Karpas-422 (cell line): ENCODE results near the gene DRC1. TPM values are rescaled to one million over a fixed set of nuclear protein-coding genes. Genes with fewer than 3 reads are reported as not detected.
A peak's percentile ranks its signal among the peaks of the same experiment; 100 is the strongest.
"Not testable (repeated sequence)": the region's sequence is repeated elsewhere in the genome, so short reads cannot be mapped to it uniquely, and the experiment has no call there.

ENCODE experiments used
- DNase-seq: peaks from one replicate; pipeline ENCODE4 v3.0.0-alpha.2; 2015
- H2AFZ ChIP-seq: fragments of 200-600 bp; sonication (generic); 2 replicates; pipeline ENCODE4 v1.6.1; 2014; ENCODE audit warnings: antibody characterized with exemption, low read length, mixed read lengths
- H3K27ac ChIP-seq: fragments of 200-600 bp; sonication (generic); 2 replicates; pipeline ENCODE4 v1.5.1; 2014; ENCODE audit warnings: mild to moderate bottlenecking, low read length, moderate library complexity
- H3K27me3 ChIP-seq: fragments of 200-600 bp; sonication (generic); 2 replicates; pipeline ENCODE4 v1.6.1; 2014; ENCODE audit warnings: low read length, mixed read lengths
- H3K36me3 ChIP-seq: fragments of 200-600 bp; sonication (generic); 2 replicates; pipeline ENCODE4 v1.6.1; 2014; ENCODE audit warnings: low read length, mixed read lengths; ENCODE audit not compliant: insufficient read depth
- H3K4me1 ChIP-seq: fragments of 200-600 bp; sonication (generic); 2 replicates; pipeline ENCODE4 v1.6.1; 2014; ENCODE audit warnings: mild to moderate bottlenecking, low read length, mixed read lengths
- H3K4me2 ChIP-seq: fragments of 200-600 bp; sonication (generic); 2 replicates; pipeline ENCODE4 v1.6.1; 2014; ENCODE audit warnings: low read length, low read depth, mild to moderate bottlenecking; ENCODE audit not compliant: poor library complexity, severe bottlenecking
- H3K4me3 ChIP-seq: fragments of 200-600 bp; sonication (generic); 2 replicates; pipeline ENCODE4 v1.5.1; 2014; ENCODE audit warnings: mild to moderate bottlenecking, antibody characterized with exemption, low read length, mixed read lengths
- H3K79me2 ChIP-seq: fragments of 200-600 bp; sonication (generic); 2 replicates; pipeline ENCODE4 v1.6.1; 2014; ENCODE audit warnings: mild to moderate bottlenecking, low read length, mixed read lengths
- H3K9ac ChIP-seq: fragments of 200-600 bp; sonication (generic); 2 replicates; pipeline ENCODE4 v1.6.0; 2014; ENCODE audit warnings: low read length
- H3K9me2 ChIP-seq: fragments of 200-600 bp; sonication (generic), shearing (Covaris generic); replicated peaks from 2 replicates; pipeline ENCODE4 v1.6.0; 2014; ENCODE audit warnings: mild to moderate bottlenecking, low read length, moderate library complexity; ENCODE audit not compliant: insufficient read depth
- H3K9me3 ChIP-seq: fragments of 300-700, 200-600 bp; sonication (generic); 2 replicates; pipeline ENCODE4 v1.6.1; 2014; ENCODE audit warnings: low read length, mixed read lengths
- H4K20me1 ChIP-seq: fragments of 200-600 bp; sonication (generic); 2 replicates; pipeline ENCODE4 v1.6.1; 2014; ENCODE audit warnings: mild to moderate bottlenecking, antibody characterized with exemption, low read length, low read depth; ENCODE audit not compliant: insufficient read depth
- total RNA-seq: library from RNA; depleted of rRNA; stranded (reverse); fragments of >200 nt; shearing (Covaris generic); gene quantifications from 2 replicates; pipeline ENCODE4 v1.2.3, GENCODE V29; 2014; ENCODE audit warnings: low replicate concordance; rRNA removed

DRC1 gene
- not detected in 2 replicates for total RNA-seq

- no peaks in the 10 kb centered on the region for H3K27me3 ChIP-seq
- H3K4me2 ChIP-seq = no peak within 1 kb of the TSS
- no peaks in the 10 kb centered on the region for H3K9me2 ChIP-seq
- H4K20me1 ChIP-seq = no peaks in the 10 kb centered on the region
- no peaks in the 10 kb centered on the region for H3K36me3 ChIP-seq
- H3K9ac ChIP-seq = no peak within 1 kb of the TSS
- H3K79me2 ChIP-seq = no peaks in the 10 kb centered on the region
- no peaks in the 10 kb centered on the region for H3K9me3 ChIP-seq
- H3K4me3 ChIP-seq = no peak within 1 kb of the TSS
- no peak within 1 kb of the TSS for H3K27ac ChIP-seq
- peak; percentile 31 for DNase-seq
- H3K4me1 ChIP-seq = no peaks in the 10 kb centered on the region
- H2AFZ ChIP-seq = no peak within 1 kb of the TSS
These were observed at the start of gene DRC1 for GRCh38 chr2:26401739-26402541. DRC1 (plus strand) TSS chr2:26401920; CDS start chr2:26401990, 70 bp downstream.

DNA sequence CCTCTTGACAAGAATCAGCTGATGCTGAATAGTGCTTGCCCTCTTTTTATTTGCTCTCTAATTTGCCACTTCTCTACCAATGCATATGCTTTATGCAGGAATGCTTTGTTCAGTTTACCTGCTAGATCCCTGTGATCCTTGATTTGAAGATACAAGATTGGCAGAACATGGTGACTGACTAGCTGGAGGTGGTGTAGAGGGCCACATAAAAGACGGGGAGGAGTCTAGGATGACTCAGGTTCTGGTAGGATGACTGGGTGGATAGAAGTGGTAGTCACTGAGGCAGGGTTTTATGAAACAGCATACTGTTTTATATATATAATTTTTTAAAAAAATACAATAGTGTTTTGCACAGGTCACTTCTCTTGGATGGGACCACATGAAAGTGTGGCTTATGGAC lies 48.8 kb upstream of the DRC1 start:
- Histone ChIP-seq H3K4me1 (peaks cover 21% of the 10 kb centered on the region), H3K4me3 (no peak overlapping the region), H2AFZ (no peak overlapping the region), H3K9me2 (no peaks in the 10 kb centered on the region), H3K27me3 (no peaks in the 10 kb centered on the region), H3K4me2 (no peak overlapping the region), H3K27ac (no peak overlapping the region), H3K36me3 (no peaks in the 10 kb centered on the region; the same call in 1 of the 2 replicates), H3K79me2 (peaks cover 100% of the 10 kb centered on the region), H4K20me1 (peaks cover 3% of the 10 kb centered on the region; the same call in 1 of the 2 replicates), H3K9ac (no peak overlapping the region), H3K9me3 (no peaks in the 10 kb centered on the region)
- DNase-seq = no peak

DNA sequence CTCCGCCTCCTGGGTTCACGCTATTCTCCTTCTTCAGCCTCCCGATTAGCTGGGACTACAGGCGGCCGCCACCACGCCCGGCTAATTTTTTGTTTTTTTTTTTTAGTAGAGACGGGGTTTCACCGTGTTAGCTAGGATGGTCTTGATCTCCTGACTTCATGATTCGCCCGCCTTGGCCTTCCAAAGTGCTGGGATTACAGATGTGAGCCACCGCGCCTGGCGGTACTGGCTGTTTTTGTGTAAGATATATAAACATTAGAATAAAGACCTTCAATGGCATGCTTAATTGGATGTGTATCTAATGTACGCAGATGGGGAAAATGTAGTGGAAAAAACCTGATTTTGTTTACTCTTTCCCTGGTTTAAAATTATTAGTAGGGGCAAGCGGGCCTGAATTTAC lies 47.3 kb upstream of the DRC1 start:
- H3K27ac ChIP-seq, H2AFZ ChIP-seq, H3K9me2 ChIP-seq, H4K20me1 ChIP-seq, H3K4me2 ChIP-seq, H3K9me3 ChIP-seq, DNase-seq, H3K27me3 ChIP-seq, H3K36me3 ChIP-seq, H3K9ac ChIP-seq, H3K4me3 ChIP-seq: not testable (repeated sequence)
- H3K4me1 ChIP-seq = peaks cover 11% of the 10 kb centered on the region
- peaks cover 100% of the 10 kb centered on the region for H3K79me2 ChIP-seq

DNA sequence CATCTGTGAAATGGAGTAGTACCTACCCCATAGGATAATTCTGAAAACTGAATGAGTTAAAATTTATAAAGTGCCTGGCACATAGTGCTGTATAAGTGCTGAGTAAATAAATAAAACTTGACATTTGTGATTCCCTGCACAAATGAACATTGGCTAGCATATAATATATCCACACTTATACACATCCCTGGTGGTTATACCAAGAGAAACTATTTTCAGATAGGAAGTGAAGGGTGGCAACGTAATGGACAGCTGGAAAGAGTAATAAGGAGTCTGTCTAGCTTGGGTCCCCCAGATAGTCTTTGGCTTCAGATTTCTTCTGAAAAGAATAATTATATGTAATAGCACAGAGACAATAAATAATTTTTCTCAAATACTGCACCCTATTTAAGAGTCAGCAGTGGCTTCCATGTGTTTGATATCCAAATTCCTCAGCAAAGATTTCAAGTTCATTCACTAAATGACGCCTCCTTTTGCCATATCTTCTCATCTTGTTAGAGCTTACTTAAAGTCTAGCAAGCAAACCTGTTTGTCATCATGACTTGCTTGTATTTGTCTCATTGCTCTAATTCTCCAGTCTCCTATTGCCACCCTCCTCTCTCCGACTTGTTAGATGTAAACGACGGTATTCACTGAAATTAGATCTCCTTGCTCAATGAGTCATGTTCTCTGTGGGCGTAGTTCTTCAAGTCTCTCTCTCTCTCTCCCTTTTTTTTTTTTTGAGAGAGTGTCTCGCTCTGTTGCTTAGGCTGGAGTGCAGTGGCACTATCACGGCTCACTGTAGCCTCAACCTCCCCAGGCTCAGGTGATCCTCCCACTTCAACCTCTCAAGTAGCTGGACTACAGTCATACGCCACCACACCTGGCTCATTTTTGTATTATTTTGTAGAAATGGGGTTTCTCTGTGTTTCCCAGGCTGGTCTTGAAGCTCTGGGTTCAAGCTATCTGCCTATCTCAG lies 46.4 kb upstream of the DRC1 start:
- Histone ChIP-seq H3K4me1 (peaks cover 2% of the 10 kb centered on the region), H3K9ac (no peak overlapping the region), H4K20me1 (peaks cover 6% of the 10 kb centered on the region; the same call in 1 of the 2 replicates), H3K9me3 (no peaks in the 10 kb centered on the region), H3K4me3 (no peak overlapping the region), H3K27me3 (no peaks in the 10 kb centered on the region), H3K27ac (no peak overlapping the region), H3K36me3 (no peaks in the 10 kb centered on the region), H2AFZ (no peak overlapping the region), H3K4me2 (no peak overlapping the region), H3K79me2 (peaks cover 100% of the 10 kb centered on the region), H3K9me2 (no peaks in the 10 kb centered on the region)
- no peak for DNase-seq

DNA sequence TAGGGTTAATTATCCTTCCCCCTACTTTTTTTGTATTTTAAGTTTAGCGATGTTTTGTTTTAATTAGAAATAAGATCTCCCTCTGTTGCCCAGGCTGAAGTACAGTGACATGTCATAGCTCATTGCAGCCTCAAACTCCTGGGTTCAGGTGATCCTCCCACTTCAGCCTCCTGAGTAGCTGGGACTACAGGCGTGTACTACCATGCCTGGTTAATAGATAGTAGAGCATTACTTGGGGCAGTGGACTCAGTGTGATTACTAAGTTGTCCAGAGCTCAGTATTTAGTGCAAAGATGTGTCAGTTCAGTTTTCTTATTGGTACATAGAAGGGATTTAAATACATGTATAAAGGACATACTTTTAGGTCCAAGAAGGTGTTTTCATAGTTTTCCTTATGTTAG lies 45.6 kb upstream of the DRC1 start:
- Histone ChIP-seq H3K9ac (no peak overlapping the region), H3K9me3 (no peaks in the 10 kb centered on the region), H3K27ac (no peak overlapping the region), H3K36me3 (no peaks in the 10 kb centered on the region), H3K9me2 (no peaks in the 10 kb centered on the region), H3K27me3 (no peaks in the 10 kb centered on the region), H2AFZ (no peak overlapping the region), H3K79me2 (peaks cover 100% of the 10 kb centered on the region), H3K4me3 (no peak overlapping the region), H3K4me1 (no peaks in the 10 kb centered on the region), H3K4me2 (no peak overlapping the region), H4K20me1 (peaks cover 6% of the 10 kb centered on the region; the same call in 1 of the 2 replicates)
- DNase-seq = no peak

- Histone ChIP-seq H3K36me3 (no peaks in the 10 kb centered on the region), H4K20me1 (peaks cover 6% of the 10 kb centered on the region; the same call in 1 of the 2 replicates), H3K9me3 (no peaks in the 10 kb centered on the region), H3K4me2 (no peak overlapping the region), H3K27ac (no peak overlapping the region), H3K4me1 (no peaks in the 10 kb centered on the region), H3K9ac (no peak overlapping the region), H3K79me2 (peaks cover 100% of the 10 kb centered on the region), H3K9me2 (no peaks in the 10 kb centered on the region), H3K27me3 (no peaks in the 10 kb centered on the region), H2AFZ (no peak overlapping the region), H3K4me3 (no peak overlapping the region)
- DNase-seq = no peak
These were observed 44.9 kb upstream of the DRC1 start for GRCh38 chr2:26356771-26357170.

DNA sequence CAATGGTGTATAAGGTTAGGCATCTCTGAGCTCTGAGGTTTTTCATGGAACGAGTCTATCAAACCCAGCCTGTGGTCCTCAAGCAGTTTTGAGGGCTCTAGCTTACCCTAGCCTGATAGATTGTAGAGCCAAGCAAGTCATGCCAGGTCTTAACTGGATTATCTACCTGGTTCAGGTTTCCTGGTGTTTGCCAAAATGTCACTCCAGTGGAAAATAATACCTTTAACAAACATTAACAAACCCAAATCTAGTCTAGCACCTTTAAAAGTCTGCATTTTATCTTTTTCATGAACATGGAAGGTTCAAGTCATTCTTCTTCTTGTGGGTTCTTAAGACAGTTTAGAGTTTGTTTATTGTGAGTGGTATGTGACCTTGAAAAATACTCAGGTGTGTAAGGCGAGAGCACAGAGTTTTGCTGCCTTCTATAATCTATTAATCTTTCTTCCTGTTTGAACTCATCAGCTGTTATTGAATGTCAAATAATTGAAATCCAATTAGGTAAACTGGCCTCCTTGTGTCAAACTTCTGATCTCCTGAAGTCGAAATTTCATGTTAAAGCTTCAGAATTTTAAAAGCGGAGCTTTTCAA lies 41.7 kb upstream of the DRC1 start:
- H3K27ac ChIP-seq = no peak overlapping the region
- H3K4me3 ChIP-seq = no peak overlapping the region
- H2AFZ ChIP-seq = no peak overlapping the region
- H3K36me3 ChIP-seq = peaks cover 2% of the 10 kb centered on the region; the same call in 1 of the 2 replicates
- DNase-seq = no peak
- no peak overlapping the region for H3K9ac ChIP-seq
- H3K9me2 ChIP-seq = no peaks in the 10 kb centered on the region
- H3K9me3 ChIP-seq = no peaks in the 10 kb centered on the region
- H3K27me3 ChIP-seq = no peaks in the 10 kb centered on the region
- H3K4me1 ChIP-seq = no peaks in the 10 kb centered on the region
- H3K4me2 ChIP-seq = no peak overlapping the region
- 0 out of 2 replicates have a peak, but pooled peaks cover 3% of the 10 kb centered on the region for H4K20me1 ChIP-seq
- peaks cover 98% of the 10 kb centered on the region for H3K79me2 ChIP-seq
